Right ventricle myocardium superior (tissue), 1 donor: ENCODE measurements around the gene TMEM245. TPM values are rescaled to one million over a fixed set of nuclear protein-coding genes. Genes with fewer than 3 reads are reported as not detected.

Experiments used
- ATAC-seq: fragments of 200-7000 bp; cut with Tn5 transposase; one replicate; pipeline ENCODE4 v1.9.1; 2020; ENCODE audit warnings: mild to moderate bottlenecking; ENCODE audit not compliant: poor library complexity
- DNase-seq: peaks from one replicate; pipeline ENCODE4 v3.0.0-alpha.2; 2020
- intact Hi-C: fragments of 100-400 bp; cut with DNase I; formaldehyde crosslinking; loops from one replicate; pipeline ENCODE4 v1.11.2; 2022
- long read RNA-seq: library from polyadenylated mRNA; unstranded; transcript quantifications from one replicate; pipeline ENCODE4 v2.0.0, GENCODE V29; 2021
- total RNA-seq: library from RNA; stranded (reverse); fragmentation: NEBNext Ultra II Directional; extraction: Animal tissue kit (Norgen Biotek cat#: 25700); gene quantifications from one replicate; pipeline ENCODE4 v1.2.1, GENCODE V29; 2021
- donor health status: DM: no; HTN: yes; CAD: no; lungs with severe emphysema.

The TMEM245 gene
- 102 TPM for total RNA-seq
- long read RNA-seq, full-length matches to known transcripts: 33 of 285 reads
- long read RNA-seq, partial matches to known transcripts: 22 of 285 reads
- long read RNA-seq, other reads (novel, unspliced or antisense): 230 of 285 reads

DNA sequence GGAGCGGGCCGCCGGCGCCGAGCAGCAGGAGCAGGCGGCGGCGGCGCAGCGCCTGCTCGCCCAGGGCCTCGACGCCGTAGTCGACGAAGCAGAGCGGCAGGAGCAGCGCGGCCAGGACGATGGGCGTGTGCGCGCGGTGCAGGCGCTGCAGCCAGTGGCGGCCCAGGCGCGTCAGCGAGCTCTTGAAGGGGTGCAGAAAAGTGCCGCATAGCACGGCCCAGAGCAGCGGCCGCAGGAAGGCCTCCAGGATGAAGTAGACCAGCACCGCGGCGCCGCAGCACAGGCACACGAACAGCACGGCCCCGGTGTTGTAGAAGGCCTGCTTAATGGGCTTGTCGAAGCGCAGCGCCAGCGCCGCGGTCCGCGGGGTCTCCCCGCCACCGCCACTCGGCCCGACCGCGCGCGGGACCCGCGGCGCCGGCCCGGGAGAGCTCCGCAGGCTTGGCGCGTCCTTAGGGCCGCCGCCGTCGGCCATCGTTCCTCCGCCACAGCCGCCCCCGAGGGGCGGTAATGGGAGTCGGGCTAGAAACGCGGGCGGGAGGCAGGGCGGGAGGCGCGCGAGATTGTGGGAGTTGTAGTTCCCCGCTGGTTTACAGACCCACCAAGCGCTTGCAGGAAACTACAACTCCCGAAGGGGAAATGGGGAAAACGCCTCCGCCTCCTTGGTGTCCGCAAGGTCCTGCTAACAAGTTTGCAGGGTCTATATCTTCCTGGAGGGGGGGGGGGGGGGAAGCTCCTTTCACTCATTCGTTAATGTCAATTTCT is at the start of gene TMEM245:
Gene TMEM245 (minus strand): TSS at position 509 of the 765 bp plus-strand sequence. CDS start 34 bp downstream, at position 475.
- intact Hi-C loops: no loop called here

GRCh38 chr9:109168170-109168569 is 48.4 kb upstream of the TMEM245 start:
- intact Hi-C loops: no loop called here
- ATAC-seq (no peak), DNase-seq (no peak)

More for the DNA sequence above, at the start of gene TMEM245:
- peak; percentile 97 for DNase-seq
- ATAC-seq: peak; percentile 96

DNA sequence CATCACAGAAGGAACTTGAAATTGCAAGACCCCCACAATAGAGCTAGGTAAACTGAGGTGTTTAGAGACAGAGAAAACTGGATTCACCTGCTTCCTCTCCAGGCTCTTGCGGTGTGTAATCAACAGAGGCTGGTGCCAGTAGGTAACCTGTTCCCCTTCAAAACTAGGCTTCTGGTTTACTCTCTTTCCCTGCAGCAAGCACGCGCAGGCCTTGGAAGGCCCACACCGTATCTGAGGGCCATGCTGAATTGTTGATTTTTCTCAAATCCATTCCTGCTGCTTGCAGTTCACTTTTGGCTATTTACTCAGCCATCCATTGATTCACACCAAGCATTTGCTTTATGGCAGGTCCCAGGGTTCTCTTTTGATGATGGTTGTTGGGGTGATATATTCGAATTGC is 48.0 kb upstream of the TMEM245 start:
- DNase-seq (no peak), ATAC-seq (no peak)
- intact Hi-C loops: no loop called here

DNA sequence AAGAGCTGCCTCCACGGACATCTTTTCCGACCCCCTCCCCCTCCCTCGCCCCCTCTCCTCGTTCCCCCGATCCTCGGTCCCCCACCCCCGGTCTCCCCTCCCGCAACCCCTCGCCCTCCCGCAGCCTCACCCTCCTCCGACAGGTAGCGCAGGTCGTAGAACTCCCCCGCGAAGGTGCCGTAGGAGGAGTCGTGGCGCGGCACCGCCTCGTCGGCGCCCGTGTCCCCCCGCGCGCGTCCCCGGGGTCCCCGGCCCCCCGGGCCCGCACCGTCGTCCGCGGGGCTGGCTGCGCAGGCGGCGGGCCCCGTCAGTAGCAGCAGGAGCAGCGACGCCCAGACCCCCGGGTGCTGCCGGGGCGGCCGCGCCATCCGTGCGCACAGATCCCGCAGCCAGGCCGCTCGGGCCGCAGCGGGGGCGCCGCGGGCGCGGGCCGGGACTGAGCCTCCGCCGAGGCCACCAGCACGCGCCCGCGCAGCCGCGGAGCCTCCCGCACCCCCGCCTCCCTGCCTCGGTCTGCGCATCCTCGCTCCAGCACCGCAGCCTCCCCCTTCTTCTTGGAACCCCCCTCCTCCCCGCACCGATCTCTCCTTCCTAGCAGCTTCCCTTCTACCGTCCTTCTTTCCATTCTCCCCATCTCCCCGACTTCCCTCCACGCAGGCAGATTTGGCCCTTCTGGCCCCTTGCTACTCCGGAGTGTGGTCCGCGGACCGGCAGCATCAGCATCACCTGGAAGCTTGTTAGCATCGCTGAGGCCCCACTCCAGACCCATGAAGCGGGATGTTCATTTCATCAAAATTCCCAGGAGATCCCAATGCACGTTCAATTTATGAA is 47.2 kb upstream of the TMEM245 start, which contains the start of gene FRRS1L:
Gene FRRS1L (minus strand): TSS at position 479 of the 831 bp plus-strand sequence. CDS start 111 bp downstream, at position 368.
- no peak for DNase-seq
- intact Hi-C loops: no loop called here
- no peak for ATAC-seq

DNA sequence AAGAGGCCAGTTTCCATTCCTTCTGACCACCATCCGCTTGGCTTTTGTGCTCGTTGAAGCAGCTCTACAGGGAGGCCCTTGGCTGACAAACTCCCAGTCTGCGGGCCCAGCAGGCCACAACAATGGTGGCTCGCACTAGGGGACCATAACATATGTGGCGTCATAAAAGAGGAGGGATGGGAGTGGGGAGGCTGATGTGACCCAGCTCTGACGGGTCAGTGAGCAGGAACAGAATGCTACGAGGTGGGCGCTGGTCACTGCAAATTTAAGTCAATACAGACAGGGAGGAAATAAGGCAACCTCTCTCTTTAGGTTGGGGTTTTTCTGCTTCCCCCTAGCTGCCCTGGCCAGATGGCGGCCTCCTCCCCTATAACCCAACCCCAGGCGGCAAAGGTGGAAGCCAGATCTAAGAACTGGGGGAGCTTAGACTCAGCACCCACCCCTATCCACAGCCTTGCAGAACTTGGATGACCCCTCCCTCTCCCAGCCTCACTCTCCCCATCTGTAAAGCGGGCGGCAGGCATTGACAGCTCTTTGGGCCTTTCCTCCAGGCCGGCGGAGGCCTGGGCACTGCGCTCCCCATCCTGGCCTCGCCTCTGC is 46.5 kb upstream of the TMEM245 start:
- ATAC-seq (no peak), DNase-seq (no peak)
- intact Hi-C loops: no loop called here

DNA sequence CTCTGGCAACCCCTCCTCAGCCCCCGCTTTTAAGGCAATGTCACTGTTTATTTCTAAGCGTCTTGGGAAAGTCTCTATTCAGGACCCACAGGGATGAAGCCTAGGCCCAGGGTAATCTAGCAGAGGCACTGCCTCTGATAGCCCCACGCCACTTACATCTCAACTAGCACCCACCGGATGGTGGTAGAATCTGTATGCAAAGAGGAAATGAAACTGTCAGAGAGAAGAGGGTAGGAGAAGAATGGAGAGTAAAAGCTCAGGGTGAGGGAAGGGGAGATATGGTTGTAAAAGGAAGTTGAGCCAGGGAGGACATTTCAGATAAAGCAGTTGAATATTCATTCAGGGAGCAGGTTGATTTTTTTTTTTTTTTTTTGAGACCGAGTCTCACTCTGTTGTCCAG is 44.3 kb upstream of the TMEM245 start:
- intact Hi-C loops: no loop called here
- DNase-seq (no peak), ATAC-seq (no peak)

DNA sequence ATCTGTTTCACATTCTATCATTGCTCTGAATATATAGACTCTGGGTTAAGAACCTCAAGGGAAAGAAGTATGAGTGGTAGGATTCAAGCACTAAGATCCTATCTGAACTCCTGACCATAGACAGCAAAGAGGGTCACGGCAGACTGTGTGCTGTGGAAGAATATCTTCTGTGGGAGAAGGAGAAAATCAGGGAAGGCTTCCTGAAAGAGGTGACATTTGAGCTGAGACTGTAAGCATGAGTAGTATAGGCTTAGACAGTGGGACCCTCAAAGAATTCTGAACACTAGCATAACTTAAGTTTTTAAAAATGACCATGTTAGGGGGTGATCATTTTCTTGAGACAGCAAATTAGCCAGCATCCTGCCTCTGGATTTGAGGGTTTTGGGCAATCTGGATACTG is 43.4 kb upstream of the TMEM245 start:
- DNase-seq (no peak), ATAC-seq (no peak)

DNA sequence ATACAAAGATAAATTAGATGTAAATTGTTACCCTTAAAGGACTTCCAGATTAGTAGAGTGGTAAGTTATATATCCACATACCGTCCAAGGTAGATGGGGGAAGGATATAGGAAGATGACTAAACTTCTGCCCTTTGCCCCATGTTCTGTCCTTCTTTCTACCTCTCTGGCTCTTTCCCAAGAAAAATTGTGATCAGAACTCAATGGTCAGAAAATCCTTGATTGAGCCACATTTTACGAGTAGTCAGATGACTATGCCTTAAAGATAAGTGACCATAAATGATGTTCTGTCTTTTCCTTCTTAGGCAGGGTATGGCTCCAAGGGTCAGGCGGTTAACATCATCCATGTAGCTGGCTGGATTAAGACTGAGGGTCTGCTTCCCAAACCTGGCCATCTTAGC is 42.9 kb upstream of the TMEM245 start:
- no peak for ATAC-seq
- intact Hi-C loops: no loop called here

More for the DNA sequence above, 43.4 kb upstream of the TMEM245 start:
- intact Hi-C loops: no loop called here

GRCh38 chr9:109161471-109161870 is 41.7 kb upstream of the TMEM245 start:
- no peak for ATAC-seq
- no peak for DNase-seq
- intact Hi-C loops: no loop called here

More for the DNA sequence above, 42.9 kb upstream of the TMEM245 start:
- DNase-seq: no peak

- ATAC-seq (no peak), DNase-seq (no peak)
- intact Hi-C loops: no loop called here
These were observed 39.8 kb upstream of the TMEM245 start for GRCh38 chr9:109159583-109159982.

- ATAC-seq: no peak
- intact Hi-C loops: no loop called here
These were observed 38.9 kb upstream of the TMEM245 start for GRCh38 chr9:109158651-109159050.

DNA sequence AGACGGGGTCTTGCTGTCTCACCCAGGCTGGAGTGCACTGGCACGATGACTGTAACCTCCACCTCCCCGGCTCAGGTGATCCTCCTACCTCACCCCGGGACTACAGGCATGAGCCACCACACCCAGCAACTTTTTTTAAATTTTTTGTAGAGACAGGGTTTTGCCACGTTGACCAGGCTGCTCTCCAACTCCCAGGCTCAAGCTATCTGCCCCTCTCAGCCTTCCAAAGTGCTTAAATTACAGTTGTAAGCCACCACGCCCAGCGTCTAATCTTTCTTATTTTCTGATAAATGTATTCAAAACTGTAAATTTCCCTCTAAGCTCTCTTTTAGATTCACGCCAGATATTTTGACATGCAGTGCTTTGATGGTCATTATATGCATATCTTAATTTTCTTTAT is 37.0 kb upstream of the TMEM245 start:
- DNase-seq (no peak), ATAC-seq (no peak)
- intact Hi-C loops: no loop called here

More at GRCh38 chr9:109158651-109159050, 38.9 kb upstream of the TMEM245 start:
- no peak for DNase-seq

GRCh38 chr9:109150925-109151545 is 31.3 kb upstream of the TMEM245 start:
- intact Hi-C loops: no loop called here
- no peak for DNase-seq
- no peak for ATAC-seq

- DNase-seq (no peak), ATAC-seq (no peak)
- intact Hi-C loops: no loop called here
These were observed 30.0 kb upstream of the TMEM245 start for GRCh38 chr9:109149722-109150121.

DNA sequence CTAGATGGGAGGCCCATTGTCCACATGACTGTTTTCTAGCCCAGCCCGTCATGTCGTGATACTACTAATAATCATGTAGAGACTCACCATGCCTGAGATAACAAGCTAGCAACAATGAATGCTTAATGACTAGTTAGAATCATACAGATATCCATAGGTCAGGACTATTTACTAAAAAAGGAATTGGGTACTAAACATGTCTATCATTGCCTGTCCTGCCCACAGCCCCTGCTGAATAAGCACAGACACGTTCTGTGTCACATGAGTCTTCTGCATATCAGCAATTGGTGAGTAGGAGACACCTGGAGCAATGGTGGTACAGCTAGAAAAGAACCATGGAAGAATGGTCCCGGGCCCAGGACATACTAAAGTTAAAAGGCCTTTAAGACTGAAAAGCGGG is 29.3 kb upstream of the TMEM245 start:
- ATAC-seq (no peak), DNase-seq (no peak)
- intact Hi-C loops: no loop called here

DNA sequence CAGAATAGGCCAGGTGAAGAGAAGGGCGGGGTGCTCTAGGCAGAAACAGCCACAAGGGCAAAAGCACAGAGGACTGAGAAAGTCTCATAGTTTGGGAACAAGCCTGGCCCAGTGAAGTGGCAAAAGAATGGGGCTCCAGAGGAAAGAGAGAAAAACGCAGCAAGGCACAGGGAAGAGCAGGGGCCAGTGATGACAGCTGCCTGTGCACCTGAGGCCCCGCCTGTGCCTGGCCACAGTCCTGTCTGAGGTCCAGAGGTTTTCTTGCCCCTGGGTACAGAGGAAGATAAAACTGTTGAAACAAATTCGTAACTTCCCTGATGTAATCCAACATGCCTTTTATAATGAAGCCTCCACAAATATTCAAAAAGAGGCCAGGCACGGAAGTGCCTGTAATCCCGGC is 25.3 kb upstream of the TMEM245 start:
- intact Hi-C loops: no loop called here
- no peak for ATAC-seq

GRCh38 chr9:109143881-109144562 is 24.3 kb upstream of the TMEM245 start:
- ATAC-seq: no peak
- DNase-seq: no peak
- intact Hi-C loops: no loop called here

More for the DNA sequence above, 25.3 kb upstream of the TMEM245 start:
- no peak for DNase-seq

GRCh38 chr9:109141375-109141774 is 21.6 kb upstream of the TMEM245 start:
- ATAC-seq: no peak
- DNase-seq: no peak
- intact Hi-C loops: no loop called here
